PC-9 (cell line): ENCODE results near the gene CTNNA3.

Source experiments
- EZH2 ChIP-seq: fragments of 200-600 bp; sonication (generic); IDR thresholded peaks from 2 replicates; pipeline ENCODE4 v1.8.0; 2017; ENCODE audit warnings: antibody characterized with exemption, low read depth
- TF ChIP-seq, protein P1 (sequence below): fragments of 200-600 bp; sonication (generic); conservative IDR thresholded peaks from 2 replicates; pipeline ENCODE4 v1.6.1; 2017; ENCODE audit warnings: mixed run types, antibody characterized with exemption, mild to moderate bottlenecking, moderate library complexity

DNA sequence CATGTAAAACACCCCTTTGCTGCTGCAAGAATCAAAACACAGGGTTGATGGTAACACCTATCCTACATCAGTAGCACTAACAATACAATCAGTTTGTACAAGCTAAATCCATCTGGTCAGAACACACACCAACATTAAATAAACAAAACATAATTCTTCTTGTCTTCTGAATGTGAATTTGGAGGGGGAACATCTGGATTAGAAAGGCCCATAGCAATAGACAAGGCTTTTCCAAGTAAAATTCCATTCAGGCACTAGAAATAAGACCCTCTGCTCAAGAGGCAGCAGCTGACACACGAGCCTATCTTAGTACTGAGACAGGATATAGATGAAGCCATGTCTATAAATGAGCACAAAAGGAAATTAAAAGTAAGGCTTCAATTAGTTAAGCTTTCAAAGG lies 1610.1 kb downstream of the CTNNA3 start:
- TF ChIP-seq, protein P1, sequence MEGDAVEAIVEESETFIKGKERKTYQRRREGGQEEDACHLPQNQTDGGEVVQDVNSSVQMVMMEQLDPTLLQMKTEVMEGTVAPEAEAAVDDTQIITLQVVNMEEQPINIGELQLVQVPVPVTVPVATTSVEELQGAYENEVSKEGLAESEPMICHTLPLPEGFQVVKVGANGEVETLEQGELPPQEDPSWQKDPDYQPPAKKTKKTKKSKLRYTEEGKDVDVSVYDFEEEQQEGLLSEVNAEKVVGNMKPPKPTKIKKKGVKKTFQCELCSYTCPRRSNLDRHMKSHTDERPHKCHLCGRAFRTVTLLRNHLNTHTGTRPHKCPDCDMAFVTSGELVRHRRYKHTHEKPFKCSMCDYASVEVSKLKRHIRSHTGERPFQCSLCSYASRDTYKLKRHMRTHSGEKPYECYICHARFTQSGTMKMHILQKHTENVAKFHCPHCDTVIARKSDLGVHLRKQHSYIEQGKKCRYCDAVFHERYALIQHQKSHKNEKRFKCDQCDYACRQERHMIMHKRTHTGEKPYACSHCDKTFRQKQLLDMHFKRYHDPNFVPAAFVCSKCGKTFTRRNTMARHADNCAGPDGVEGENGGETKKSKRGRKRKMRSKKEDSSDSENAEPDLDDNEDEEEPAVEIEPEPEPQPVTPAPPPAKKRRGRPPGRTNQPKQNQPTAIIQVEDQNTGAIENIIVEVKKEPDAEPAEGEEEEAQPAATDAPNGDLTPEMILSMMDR, result no peak
- TF ChIP-seq EZH2, result no peak
